ENCODE results near the gene ANKRD9.
"Not testable (repeated sequence)": the region's sequence is repeated elsewhere in the genome, so short reads cannot be mapped to it uniquely, and the experiment has no call there.

DNA sequence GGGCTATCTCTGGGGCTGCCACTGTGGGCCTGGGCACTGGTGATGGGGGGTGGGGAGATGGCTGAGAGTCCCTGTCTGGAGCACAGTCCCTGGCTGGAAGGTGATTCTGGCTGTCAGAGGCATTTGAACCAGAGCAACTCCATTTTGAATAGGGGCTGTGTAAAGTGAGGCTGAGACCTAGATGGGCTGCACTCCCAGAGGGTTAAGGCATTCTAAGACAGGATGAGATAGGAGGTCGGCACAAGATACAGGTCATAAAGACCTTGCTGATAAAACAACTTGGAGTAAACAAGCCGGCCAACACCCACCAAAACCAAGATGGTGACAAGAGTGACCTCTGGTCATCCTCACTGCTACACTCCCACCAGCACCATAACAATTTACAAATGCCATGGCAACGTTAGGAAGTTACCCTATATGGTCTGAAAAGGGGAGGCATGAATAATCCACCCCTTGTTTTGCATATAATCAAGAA lies 41.4 kb upstream of the ANKRD9 start:
- TF ChIP-seq POLR2AphosphoS5, POLR2A (IDR thresholded peaks at IDR 0.05): not testable (repeated sequence)
- TF ChIP-seq, protein P1, sequence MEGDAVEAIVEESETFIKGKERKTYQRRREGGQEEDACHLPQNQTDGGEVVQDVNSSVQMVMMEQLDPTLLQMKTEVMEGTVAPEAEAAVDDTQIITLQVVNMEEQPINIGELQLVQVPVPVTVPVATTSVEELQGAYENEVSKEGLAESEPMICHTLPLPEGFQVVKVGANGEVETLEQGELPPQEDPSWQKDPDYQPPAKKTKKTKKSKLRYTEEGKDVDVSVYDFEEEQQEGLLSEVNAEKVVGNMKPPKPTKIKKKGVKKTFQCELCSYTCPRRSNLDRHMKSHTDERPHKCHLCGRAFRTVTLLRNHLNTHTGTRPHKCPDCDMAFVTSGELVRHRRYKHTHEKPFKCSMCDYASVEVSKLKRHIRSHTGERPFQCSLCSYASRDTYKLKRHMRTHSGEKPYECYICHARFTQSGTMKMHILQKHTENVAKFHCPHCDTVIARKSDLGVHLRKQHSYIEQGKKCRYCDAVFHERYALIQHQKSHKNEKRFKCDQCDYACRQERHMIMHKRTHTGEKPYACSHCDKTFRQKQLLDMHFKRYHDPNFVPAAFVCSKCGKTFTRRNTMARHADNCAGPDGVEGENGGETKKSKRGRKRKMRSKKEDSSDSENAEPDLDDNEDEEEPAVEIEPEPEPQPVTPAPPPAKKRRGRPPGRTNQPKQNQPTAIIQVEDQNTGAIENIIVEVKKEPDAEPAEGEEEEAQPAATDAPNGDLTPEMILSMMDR (IDR thresholded peaks at IDR 0.05 in 8 of 11, conservative IDR thresholded peaks at IDR 0.05 in 3 of 11): not testable (repeated sequence)

Measured in spleen (tissue), 7 donors.